IMR-90 (cell line): ENCODE data around the gene HNRNPU. TPM values are rescaled to one million over a fixed set of nuclear protein-coding genes. Genes with fewer than 3 reads are reported as not detected.

Source experiments
- ATAC-seq: fragments of 200-7000 bp; cut with Tn5 transposase; 2 replicates; pipeline ENCODE4 v1.9.1; 2020; ENCODE audit warnings: low read depth, mild to moderate bottlenecking, moderate library complexity
- BruUV-seq: library from RNA; stranded (reverse); fragments of 400-500 nt; replicated peaks from 2 replicates; lab custom pipeline; 2021; lab: Mats Ljungman, UMichigan
- CTCF ChIA-PET: fragments of 300-600 bp; formaldehyde crosslinking; extraction: SDS; loops from one replicate; lab custom pipeline; 2021; ENCODE audit warnings: antibody characterized with exemption; lab: Yijun Ruan, JAX
- POLR2A ChIA-PET: fragments of 300-600 bp; sonication (Branson Sonifier 250); formaldehyde crosslinking; loops from one replicate; lab custom pipeline; 2022; ENCODE audit warnings: antibody characterized with exemption; ENCODE audit not compliant: unreplicated experiment; lab: Charles Lee
- DNase-seq: peaks from one replicate; pipeline ENCODE4 v3.0.0; 2013
- H2AFZ ChIP-seq: replicated peaks from 2 replicates; pipeline ENCODE3; 2013; ENCODE audit warnings: low read length, mild to moderate bottlenecking; ENCODE audit not compliant: poor library complexity
- H2AK5ac ChIP-seq: 2 replicates; pipeline ENCODE4 v1.6.1; 2013; ENCODE audit warnings: low read depth, low read length, inconsistent platforms
- H2AK9ac ChIP-seq: replicated peaks from 2 replicates; pipeline ENCODE3; 2013; ENCODE audit warnings: mild to moderate bottlenecking, low read depth, low read length, moderate library complexity; ENCODE audit not compliant: poor library complexity
- H2BK120ac ChIP-seq: 2 replicates; pipeline ENCODE4 v1.6.1; 2013; ENCODE audit warnings: low read depth, low read length, inconsistent platforms
- H2BK15ac ChIP-seq: 3 replicates; pipeline ENCODE4 v1.6.1; 2013; ENCODE audit warnings: low read depth, low read length, inconsistent platforms
- H2BK20ac ChIP-seq: 2 replicates; pipeline ENCODE4 v1.6.1; 2013; ENCODE audit warnings: low read depth, mild to moderate bottlenecking, inconsistent platforms, low read length, moderate library complexity
- H2BK5ac ChIP-seq: 2 replicates; pipeline ENCODE4 v1.6.1; 2013; ENCODE audit warnings: mild to moderate bottlenecking, low read depth, low read length, inconsistent platforms; ENCODE audit not compliant: poor library complexity, severe bottlenecking
- H3K14ac ChIP-seq: replicated peaks from 2 replicates; pipeline ENCODE4 v1.6.1; 2013; ENCODE audit warnings: low read depth, low read length, inconsistent platforms
- H3K18ac ChIP-seq: 2 replicates; pipeline ENCODE4 v1.6.1; 2013; ENCODE audit warnings: low read depth, low read length, control low read depth
- H3K23ac ChIP-seq: 2 replicates; pipeline ENCODE4 v1.6.1; 2013; ENCODE audit warnings: low read depth, low read length, inconsistent platforms
- H3K27ac ChIP-seq: 2 replicates; pipeline ENCODE4 v1.5.1; 2013; ENCODE audit warnings: mild to moderate bottlenecking, control low read depth, low read length; ENCODE audit not compliant: insufficient read depth
- H3K27me3 ChIP-seq: 2 replicates; pipeline ENCODE4 v1.6.1; 2013; ENCODE audit warnings: low read length; ENCODE audit not compliant: control insufficient read depth, insufficient read depth
- H3K36me3 ChIP-seq: 2 replicates; pipeline ENCODE4 v1.6.1; 2013; ENCODE audit warnings: low read length, mixed read lengths; ENCODE audit not compliant: control insufficient read depth, insufficient read depth
- H3K4ac ChIP-seq: 2 replicates; pipeline ENCODE4 v1.6.1; 2013; ENCODE audit warnings: low read depth, low read length, inconsistent platforms
- H3K4me1 ChIP-seq: 2 replicates; pipeline ENCODE4 v1.6.1; 2013; ENCODE audit warnings: low read length, mixed read lengths; ENCODE audit not compliant: control insufficient read depth, insufficient read depth
- H3K4me2 ChIP-seq: 2 replicates; pipeline ENCODE4 v1.6.1; 2013; ENCODE audit warnings: low read depth, mild to moderate bottlenecking, control low read depth, low read length, moderate library complexity
- H3K4me3 ChIP-seq: 2 replicates; pipeline ENCODE4 v1.5.1; 2013; ENCODE audit warnings: low read depth, mild to moderate bottlenecking, control low read depth, low read length, moderate library complexity; ENCODE audit not compliant: insufficient read depth
- H3K56ac ChIP-seq: 2 replicates; pipeline ENCODE4 v1.6.1; 2013; ENCODE audit warnings: low read length, inconsistent platforms; ENCODE audit not compliant: insufficient read depth; ENCODE audit errors: extremely low read depth
- H3K79me1 ChIP-seq, 2 experiments: 2 replicates each; pipeline ENCODE4 v1.6.1; 2013; ENCODE audit warnings: low read length in 2 of 2, inconsistent platforms in 1 of 2, low read depth in 1 of 2
- H3K9ac ChIP-seq: 2 replicates; pipeline ENCODE4 v1.6.1; 2013; ENCODE audit warnings: low read depth, low read length, control low read depth
- H3K9me1 ChIP-seq: 2 replicates; pipeline ENCODE4 v1.6.1; 2013; ENCODE audit warnings: low read length, inconsistent platforms; ENCODE audit not compliant: insufficient read depth
- H3K9me3 ChIP-seq: 2 replicates; pipeline ENCODE4 v1.6.1; 2013; ENCODE audit warnings: low read length; ENCODE audit not compliant: control insufficient read depth, insufficient read depth
- H4K20me1 ChIP-seq: 2 replicates; pipeline ENCODE4 v1.6.1; 2013; ENCODE audit warnings: low read length, inconsistent platforms; ENCODE audit not compliant: insufficient read depth
- H4K5ac ChIP-seq: 2 replicates; pipeline ENCODE4 v1.6.1; 2013; ENCODE audit warnings: mild to moderate bottlenecking, low read depth, low read length, control low read depth
- H4K8ac ChIP-seq, 2 experiments: 2 replicates each; pipeline ENCODE4 v1.6.1; 2013; ENCODE audit warnings: low read depth in 2 of 2, low read length in 2 of 2, control low read depth in 1 of 2, inconsistent platforms in 1 of 2
- H4K91ac ChIP-seq: 2 replicates; pipeline ENCODE4 v1.6.1; 2013; ENCODE audit warnings: low read depth, low read length, inconsistent platforms; ENCODE audit not compliant: insufficient read depth
- BHLHE40 ChIP-seq: fragments of 150-350 bp; IDR thresholded peaks from 2 replicates; pipeline ENCODE4 v1.6.1; 2016; ENCODE audit warnings: mild to moderate bottlenecking, low read depth, low read length
- CEBPB ChIP-seq: IDR thresholded peaks from 2 replicates; pipeline ENCODE4 v1.6.1; 2012; ENCODE audit warnings: low read depth, low read length, improper control_type of control experiment
- MAFK ChIP-seq: IDR thresholded peaks from 2 replicates; pipeline ENCODE4 v1.6.1; 2012; ENCODE audit warnings: low read depth, low read length, improper control_type of control experiment
- MXI1 ChIP-seq: IDR thresholded peaks from 2 replicates; pipeline ENCODE4 v1.6.1; 2012; ENCODE audit warnings: low read depth, mild to moderate bottlenecking, low read length, moderate library complexity, borderline replicate concordance
- NFE2L2 ChIP-seq: fragments of 150-350 bp; IDR thresholded peaks from 2 replicates; pipeline ENCODE4 v1.6.1; 2016; ENCODE audit warnings: low read depth, mild to moderate bottlenecking, low read length
- POLR2A ChIP-seq: IDR thresholded peaks from 2 replicates; pipeline ENCODE4 v1.6.1; 2012; ENCODE audit warnings: mild to moderate bottlenecking, low read depth, low read length
- RAD21 ChIP-seq: IDR thresholded peaks from 2 replicates; pipeline ENCODE4 v1.6.1; 2012; ENCODE audit warnings: low read length, improper control_type of control experiment
- RCOR1 ChIP-seq: IDR thresholded peaks from 2 replicates; pipeline ENCODE4 v1.6.1; 2012; ENCODE audit warnings: mild to moderate bottlenecking, low read length, improper control_type of control experiment; ENCODE audit not compliant: insufficient replicate concordance
- RFX5 ChIP-seq: IDR thresholded peaks from 2 replicates; pipeline ENCODE4 v1.8.0; 2012; ENCODE audit warnings: low read depth, mild to moderate bottlenecking, low read length, moderate library complexity
- SMC3 ChIP-seq: fragments of 150-350 bp; IDR thresholded peaks from 2 replicates; pipeline ENCODE4 v1.6.1; 2016; ENCODE audit warnings: low read depth, mild to moderate bottlenecking, antibody characterized with exemption, low read length, moderate library complexity
- WGBS, 2 experiments: methylation state at CpG; one replicate each; pipeline versions ENCODE4 v1.1.5 to v1.1.7; 2013; ENCODE audit warnings: missing lambda C conversion rate in 2 of 2; ENCODE audit not compliant: insufficient read length in 1 of 2; ENCODE audit errors: extremely low coverage in 2 of 2; 5-methylcytosine and 5-hydroxymethylcytosine counted together
- dilution Hi-C: fragments of 300-500 bp; cut with HindIII; formaldehyde crosslinking; loops from one replicate; pipeline ENCODE4 v1.14.3; 2018; ENCODE audit warnings: low sequenced_read_pairs; ENCODE audit not compliant: unreplicated experiment
- in situ Hi-C: fragments of 300-500 bp; cut with MboI; formaldehyde crosslinking; loops from 3 replicates; pipeline ENCODE4 v1.14.3; 2019; ENCODE audit warnings: low sequenced_read_pairs, inconsistent platforms, mixed read lengths
- intact Hi-C: fragments of 100-400 bp; cut with micrococcal nuclease; formaldehyde crosslinking; loops from 2 replicates; pipeline ENCODE4 v1.10.0; 2022
- polyA plus RNA-seq, 3 experiments: library from polyadenylated mRNA; depleted of rRNA; stranded (reverse); fragments of >200 nt; gene quantifications; 2 replicates each; pipeline ENCODE4 v1.2.3, GENCODE V29; 2012; ENCODE audit warnings: low replicate concordance in 1 of 3
- total RNA-seq: library from RNA; depleted of rRNA; stranded (reverse); fragments of >200 nt; gene quantifications from 2 replicates; pipeline ENCODE4 v1.2.3, GENCODE V29; 2012
- TF ChIP-seq, protein P1 (sequence below): fragments of 150-350 bp; IDR thresholded peaks from 2 replicates; pipeline ENCODE4 v1.6.1; 2017; ENCODE audit warnings: mild to moderate bottlenecking, antibody characterized with exemption, low read length, low read depth
- TF ChIP-seq, protein P2 (sequence below): fragments of 150-350 bp; IDR thresholded peaks from 2 replicates; pipeline ENCODE4 v1.6.1; 2016; ENCODE audit warnings: low read depth, mild to moderate bottlenecking, low read length, moderate library complexity, borderline replicate concordance

Gene HNRNPU
- total and polyA plus RNA-seq, 2 of the 4 experiments (the other 2 are of a cell fraction), result 151 to 169 TPM

- intact Hi-C loops (no loop called here), dilution Hi-C loops (no loop called here), in situ Hi-C loops (no loop called here)
- H3K9me3 ChIP-seq, result no peaks in the 10 kb centered on the region
- H2AK9ac ChIP-seq, result no peak overlapping the region
- no peak overlapping the region for H2BK120ac ChIP-seq
- H3K4me2 ChIP-seq, result no peak overlapping the region
- no peak overlapping the region for H3K56ac ChIP-seq
- no peak overlapping the region for H4K91ac ChIP-seq
- H2AFZ ChIP-seq, result no peak overlapping the region
- no peak overlapping the region for H3K4me3 ChIP-seq
- no peak overlapping the region for H2BK5ac ChIP-seq
- CTCF ChIA-PET, result no interaction called here
- no peaks in the 10 kb centered on the region for H3K9me1 ChIP-seq
- H3K27me3 ChIP-seq, result no peaks in the 10 kb centered on the region
- no peak overlapping the region for H4K8ac ChIP-seq
- H4K5ac ChIP-seq, result no peak overlapping the region
- H3K4me1 ChIP-seq, result peaks cover 5% of the 10 kb centered on the region
- no peak for DNase-seq
- no TSS peak for BruUV-seq
- no peak overlapping the region for H2AK5ac ChIP-seq
- no peak overlapping the region for H3K18ac ChIP-seq
- no peak overlapping the region for H3K27ac ChIP-seq
- H3K36me3 ChIP-seq, result no peaks in the 10 kb centered on the region
- ATAC-seq, result no peak
- no peak overlapping the region for H2BK15ac ChIP-seq
- H2BK20ac ChIP-seq, result no peak overlapping the region
- no peak overlapping the region for H3K4ac ChIP-seq
- no peak overlapping the region for H3K23ac ChIP-seq
- no CpG with 5 or more reads among the region's 4 CpGs for WGBS, 2 experiments
- H4K20me1 ChIP-seq, result no peaks in the 10 kb centered on the region
- H3K79me1 ChIP-seq, result peaks cover 3% of the 10 kb centered on the region in 2 experiments; a peak in 2 of 4 replicates
- no peak overlapping the region for H3K14ac ChIP-seq
- POLR2A ChIA-PET, result no interaction called here
- TF ChIP-seq RCOR1 (no peak), CEBPB (no peak), MXI1 (no peak), MAFK (no peak), RAD21 (no peak), POLR2A (no peak), SMC3 (no peak), RFX5 (no peak), NFE2L2 (no peak), BHLHE40 (no peak)
- TF ChIP-seq, protein P1, sequence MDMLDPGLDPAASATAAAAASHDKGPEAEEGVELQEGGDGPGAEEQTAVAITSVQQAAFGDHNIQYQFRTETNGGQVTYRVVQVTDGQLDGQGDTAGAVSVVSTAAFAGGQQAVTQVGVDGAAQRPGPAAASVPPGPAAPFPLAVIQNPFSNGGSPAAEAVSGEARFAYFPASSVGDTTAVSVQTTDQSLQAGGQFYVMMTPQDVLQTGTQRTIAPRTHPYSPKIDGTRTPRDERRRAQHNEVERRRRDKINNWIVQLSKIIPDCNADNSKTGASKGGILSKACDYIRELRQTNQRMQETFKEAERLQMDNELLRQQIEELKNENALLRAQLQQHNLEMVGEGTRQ, result no peak
- TF ChIP-seq, protein P2, sequence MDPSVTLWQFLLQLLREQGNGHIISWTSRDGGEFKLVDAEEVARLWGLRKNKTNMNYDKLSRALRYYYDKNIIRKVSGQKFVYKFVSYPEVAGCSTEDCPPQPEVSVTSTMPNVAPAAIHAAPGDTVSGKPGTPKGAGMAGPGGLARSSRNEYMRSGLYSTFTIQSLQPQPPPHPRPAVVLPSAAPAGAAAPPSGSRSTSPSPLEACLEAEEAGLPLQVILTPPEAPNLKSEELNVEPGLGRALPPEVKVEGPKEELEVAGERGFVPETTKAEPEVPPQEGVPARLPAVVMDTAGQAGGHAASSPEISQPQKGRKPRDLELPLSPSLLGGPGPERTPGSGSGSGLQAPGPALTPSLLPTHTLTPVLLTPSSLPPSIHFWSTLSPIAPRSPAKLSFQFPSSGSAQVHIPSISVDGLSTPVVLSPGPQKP, result no peak
- H3K9ac ChIP-seq, result no peak overlapping the region
Observed at GRCh38 chr1:244869950-244870349, 5.6 kb upstream of the HNRNPU start.
